Measurements from ENCODE around the gene SLC7A1.

DNA sequence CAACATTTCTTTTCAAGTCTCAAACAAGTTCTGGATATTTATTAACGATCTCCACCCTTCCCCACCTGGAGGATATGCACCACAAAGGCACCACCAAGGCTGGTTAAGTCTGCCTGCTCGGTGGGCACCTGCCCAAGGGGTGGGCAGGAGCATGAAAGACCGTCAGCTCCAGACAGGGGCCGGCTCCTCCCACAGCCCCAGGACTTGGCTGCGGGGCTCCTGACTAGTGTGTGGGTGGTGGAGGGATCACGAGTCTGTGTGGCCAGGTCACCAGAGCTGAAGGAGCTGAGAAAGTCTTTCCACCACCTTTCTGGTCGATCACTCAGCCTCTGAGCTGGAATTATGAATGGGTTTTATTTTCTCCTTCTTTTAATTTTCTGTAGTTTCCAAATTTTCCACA lies 7.8 kb downstream of the SLC7A1 start:
- no peak for TF ChIP-seq EZH2 (IDR thresholded peaks at IDR 0.05; ENCODE audit: insufficient read depth, low read length)
- TF ChIP-seq, protein P1, sequence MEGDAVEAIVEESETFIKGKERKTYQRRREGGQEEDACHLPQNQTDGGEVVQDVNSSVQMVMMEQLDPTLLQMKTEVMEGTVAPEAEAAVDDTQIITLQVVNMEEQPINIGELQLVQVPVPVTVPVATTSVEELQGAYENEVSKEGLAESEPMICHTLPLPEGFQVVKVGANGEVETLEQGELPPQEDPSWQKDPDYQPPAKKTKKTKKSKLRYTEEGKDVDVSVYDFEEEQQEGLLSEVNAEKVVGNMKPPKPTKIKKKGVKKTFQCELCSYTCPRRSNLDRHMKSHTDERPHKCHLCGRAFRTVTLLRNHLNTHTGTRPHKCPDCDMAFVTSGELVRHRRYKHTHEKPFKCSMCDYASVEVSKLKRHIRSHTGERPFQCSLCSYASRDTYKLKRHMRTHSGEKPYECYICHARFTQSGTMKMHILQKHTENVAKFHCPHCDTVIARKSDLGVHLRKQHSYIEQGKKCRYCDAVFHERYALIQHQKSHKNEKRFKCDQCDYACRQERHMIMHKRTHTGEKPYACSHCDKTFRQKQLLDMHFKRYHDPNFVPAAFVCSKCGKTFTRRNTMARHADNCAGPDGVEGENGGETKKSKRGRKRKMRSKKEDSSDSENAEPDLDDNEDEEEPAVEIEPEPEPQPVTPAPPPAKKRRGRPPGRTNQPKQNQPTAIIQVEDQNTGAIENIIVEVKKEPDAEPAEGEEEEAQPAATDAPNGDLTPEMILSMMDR (IDR thresholded peaks at IDR 0.05; ENCODE audit: insufficient read depth, low read depth, low read length) = no peak
